GM19324 (cell line): ENCODE measurements around the gene DCTN3.

Experiments used
- ATAC-seq: cut with Tn5 transposase; IDR thresholded peaks from one replicate; pipeline ENCODE4 v1.9.1; 2021; ENCODE audit warnings: mild to moderate bottlenecking, moderate library complexity; ENCODE audit not compliant: unreplicated experiment, low FRiP score

Gene DCTN3

GRCh38 chr9:34591917-34592866 lies 28.1 kb downstream of the DCTN3 start:
- no peak for ATAC-seq

- peak; percentile 55 for ATAC-seq
Measured at GRCh38 chr9:34591248-34591916, 28.9 kb downstream of the DCTN3 start.

GRCh38 chr9:34590381-34591247 lies 29.7 kb downstream of the DCTN3 start:
- ATAC-seq = no peak

GRCh38 chr9:34589636-34590380 lies 30.5 kb downstream of the DCTN3 start, which contains the start of gene CNTFR:
CNTFR (minus strand) TSS chr9:34589724; CDS start chr9:34568981, 20,743 bp downstream.
- ATAC-seq = no peak

GRCh38 chr9:34588671-34589635 lies 31.3 kb downstream of the DCTN3 start:
- no peak for ATAC-seq

- ATAC-seq = no peak
Measured at GRCh38 chr9:34587271-34587670, 33.0 kb downstream of the DCTN3 start.

- no peak for ATAC-seq
Measured at GRCh38 chr9:34585946-34586669, 34.2 kb downstream of the DCTN3 start.

- ATAC-seq = no peak
Measured at GRCh38 chr9:34584970-34585369, 35.3 kb downstream of the DCTN3 start.

- no peak for ATAC-seq
Measured at GRCh38 chr9:34582787-34583186, 37.5 kb downstream of the DCTN3 start.

GRCh38 chr9:34581318-34581717 lies 39.0 kb downstream of the DCTN3 start:
- no peak for ATAC-seq

GRCh38 chr9:34580358-34580757 lies 39.9 kb downstream of the DCTN3 start:
- ATAC-seq = no peak

- ATAC-seq = no peak
Measured at GRCh38 chr9:34579808-34580163, 40.5 kb downstream of the DCTN3 start.

- ATAC-seq = no peak
Measured at GRCh38 chr9:34579104-34579807, 41.0 kb downstream of the DCTN3 start.

- no peak for ATAC-seq
Measured at GRCh38 chr9:34578241-34579103, 41.8 kb downstream of the DCTN3 start.

- no peak for ATAC-seq
Measured at GRCh38 chr9:34577400-34578240, 42.7 kb downstream of the DCTN3 start.
